ENCODE measurements around the gene LSM7. TPM values are rescaled to one million over a fixed set of nuclear protein-coding genes. Genes with fewer than 3 reads are reported as not detected.

LSM7 gene
- total RNA-seq, 1 donor from 2014 or later: 183 TPM

DNA sequence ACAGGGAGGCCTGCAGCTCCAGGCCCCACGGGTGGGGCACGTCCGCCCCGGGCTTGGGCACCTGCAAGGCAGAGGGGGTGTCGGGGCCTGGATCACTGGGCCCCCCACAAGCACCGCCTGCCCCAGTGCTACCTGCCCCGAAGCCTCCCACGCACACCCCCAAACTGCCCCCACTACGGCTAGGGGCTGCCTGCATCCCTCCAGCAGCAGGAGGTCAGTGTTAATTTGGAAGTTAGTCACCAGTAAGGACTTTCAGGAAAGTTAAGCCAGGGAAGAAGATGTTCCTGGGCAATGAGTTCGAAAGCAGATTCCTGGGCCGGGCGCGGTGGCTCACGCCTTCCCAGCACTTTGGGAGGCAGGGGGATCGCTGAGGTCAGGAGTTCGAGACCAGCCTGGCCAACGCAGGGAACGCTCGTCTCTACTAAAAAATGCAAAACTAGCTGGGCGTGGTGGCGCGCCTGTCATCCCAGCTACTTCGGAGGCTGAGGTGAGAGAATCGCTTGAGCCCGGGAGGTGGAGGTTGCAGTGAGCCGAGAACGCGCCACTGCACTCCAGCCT, 51.9 kb downstream of the LSM7 start:
- Mint-ChIP-seq H3K36me3 (peaks cover 3% of the 10 kb centered on the region), H3K4me1 (peaks cover 24% of the 10 kb centered on the region), H3K27ac (peak overlapping the region; percentile 63), H3K9me3 (no peaks in the 10 kb centered on the region), H3K27me3 (ENCODE audit: insufficient read depth, low read depth) (peaks cover 6% of the 10 kb centered on the region), H3K4me3 (no peak overlapping the region)
- peaks cover 21% of the 10 kb centered on the region for H3F3A ChIP-seq (ENCODE audit: low read depth)
- H3K27me3 ChIP-seq: peaks cover 1% of the 10 kb centered on the region
- no peak overlapping the region for H3K27ac ChIP-seq
- H3K4me3 ChIP-seq: no peak overlapping the region
- no peak for TF ChIP-seq EZH2phosphoT487 (IDR thresholded peaks at IDR 0.05)
- TF ChIP-seq EZH2 (IDR thresholded peaks at IDR 0.05): no peak
- TF ChIP-seq, protein P1, sequence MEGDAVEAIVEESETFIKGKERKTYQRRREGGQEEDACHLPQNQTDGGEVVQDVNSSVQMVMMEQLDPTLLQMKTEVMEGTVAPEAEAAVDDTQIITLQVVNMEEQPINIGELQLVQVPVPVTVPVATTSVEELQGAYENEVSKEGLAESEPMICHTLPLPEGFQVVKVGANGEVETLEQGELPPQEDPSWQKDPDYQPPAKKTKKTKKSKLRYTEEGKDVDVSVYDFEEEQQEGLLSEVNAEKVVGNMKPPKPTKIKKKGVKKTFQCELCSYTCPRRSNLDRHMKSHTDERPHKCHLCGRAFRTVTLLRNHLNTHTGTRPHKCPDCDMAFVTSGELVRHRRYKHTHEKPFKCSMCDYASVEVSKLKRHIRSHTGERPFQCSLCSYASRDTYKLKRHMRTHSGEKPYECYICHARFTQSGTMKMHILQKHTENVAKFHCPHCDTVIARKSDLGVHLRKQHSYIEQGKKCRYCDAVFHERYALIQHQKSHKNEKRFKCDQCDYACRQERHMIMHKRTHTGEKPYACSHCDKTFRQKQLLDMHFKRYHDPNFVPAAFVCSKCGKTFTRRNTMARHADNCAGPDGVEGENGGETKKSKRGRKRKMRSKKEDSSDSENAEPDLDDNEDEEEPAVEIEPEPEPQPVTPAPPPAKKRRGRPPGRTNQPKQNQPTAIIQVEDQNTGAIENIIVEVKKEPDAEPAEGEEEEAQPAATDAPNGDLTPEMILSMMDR (IDR thresholded peaks at IDR 0.05): no peak
- H3K36me3 ChIP-seq: no peaks in the 10 kb centered on the region
- no peak for DNase-seq (ENCODE audit: low spot score)
- H3K79me2 ChIP-seq (ENCODE audit: low read depth): peaks cover 28% of the 10 kb centered on the region
- H2AFZ ChIP-seq (replicated peaks): no peak overlapping the region
- peaks cover 13% of the 10 kb centered on the region for H3K4me1 ChIP-seq
- peaks cover 38% of the 10 kb centered on the region for H4K20me1 ChIP-seq (ENCODE audit: low read depth)
- no peaks in the 10 kb centered on the region for H3K9me3 ChIP-seq (ENCODE audit: low read depth)
- no peak overlapping the region for H3K9ac ChIP-seq
- H3K4me2 ChIP-seq: no peak overlapping the region

DNA sequence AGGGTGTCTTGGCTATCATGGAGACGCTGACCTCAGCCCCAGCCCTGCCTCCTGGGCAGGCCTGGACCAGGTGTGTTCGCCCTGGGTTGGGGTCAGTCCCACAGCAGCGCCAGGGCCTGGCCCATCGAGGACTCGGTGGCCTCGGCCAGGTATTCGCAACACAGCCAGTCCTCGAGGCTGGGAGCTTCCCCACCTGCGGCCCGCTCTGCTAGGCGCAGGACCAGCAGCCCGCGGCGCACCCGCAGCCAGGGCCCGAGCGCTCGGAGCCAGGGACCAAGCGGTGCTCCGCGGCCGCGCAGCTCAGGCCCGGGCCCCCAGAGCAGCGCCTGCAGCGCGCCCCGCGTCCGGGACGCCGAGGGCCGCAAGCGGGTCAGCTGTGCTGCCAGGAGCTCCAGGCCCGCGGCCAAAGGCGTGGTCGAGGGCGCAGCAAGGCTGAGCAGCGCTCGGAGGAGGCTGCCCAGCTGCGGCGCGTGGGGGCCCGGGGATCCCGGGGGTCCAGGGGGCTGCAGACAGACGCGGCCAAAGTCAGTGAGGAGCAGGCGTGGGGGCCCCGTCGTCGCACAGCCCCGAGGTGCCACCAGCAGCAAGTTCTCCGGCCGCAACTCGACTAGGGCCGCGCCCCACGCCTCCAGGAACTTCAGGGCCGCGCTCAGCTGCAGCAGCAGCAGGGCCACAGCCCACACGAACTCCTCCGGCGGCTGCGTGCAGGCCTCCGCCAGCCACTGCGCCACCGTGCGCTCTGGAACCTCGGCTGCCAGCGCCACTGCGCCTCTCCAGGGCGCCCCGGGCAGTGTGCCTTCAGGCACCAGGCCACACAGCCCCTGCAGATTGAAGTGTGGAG, 52.6 kb downstream of the LSM7 start:
- no peak overlapping the region for H3K27ac Mint-ChIP-seq
- no peak for TF ChIP-seq EZH2 (IDR thresholded peaks at IDR 0.05)
- TF ChIP-seq EZH2phosphoT487 (IDR thresholded peaks at IDR 0.05): no peak
- TF ChIP-seq, protein P1 (IDR thresholded peaks at IDR 0.05): no peak
- no peak overlapping the region for H3K4me2 ChIP-seq
- no peak for DNase-seq (ENCODE audit: low spot score)
- no peaks in the 10 kb centered on the region for H3K9me3 ChIP-seq (ENCODE audit: low read depth)
- peaks cover 17% of the 10 kb centered on the region for H3K4me1 ChIP-seq
- no peaks in the 10 kb centered on the region for H3K27me3 ChIP-seq
- H3F3A ChIP-seq (ENCODE audit: low read depth): peaks cover 26% of the 10 kb centered on the region
- peaks cover 35% of the 10 kb centered on the region for H3K79me2 ChIP-seq (ENCODE audit: low read depth)
- H3K4me3 Mint-ChIP-seq: no peak overlapping the region
- no peak overlapping the region for H2AFZ ChIP-seq (replicated peaks)
- H3K27me3 Mint-ChIP-seq (ENCODE audit: insufficient read depth, low read depth): peaks cover 6% of the 10 kb centered on the region
- H3K27ac ChIP-seq: no peak overlapping the region
- H3K36me3 Mint-ChIP-seq: peaks cover 5% of the 10 kb centered on the region
- no peaks in the 10 kb centered on the region for H3K36me3 ChIP-seq
- peaks cover 45% of the 10 kb centered on the region for H4K20me1 ChIP-seq (ENCODE audit: low read depth)
- H3K9ac ChIP-seq: no peak overlapping the region
- peaks cover 27% of the 10 kb centered on the region for H3K4me1 Mint-ChIP-seq
- H3K9me3 Mint-ChIP-seq: no peaks in the 10 kb centered on the region
- no peak overlapping the region for H3K4me3 ChIP-seq

DNA sequence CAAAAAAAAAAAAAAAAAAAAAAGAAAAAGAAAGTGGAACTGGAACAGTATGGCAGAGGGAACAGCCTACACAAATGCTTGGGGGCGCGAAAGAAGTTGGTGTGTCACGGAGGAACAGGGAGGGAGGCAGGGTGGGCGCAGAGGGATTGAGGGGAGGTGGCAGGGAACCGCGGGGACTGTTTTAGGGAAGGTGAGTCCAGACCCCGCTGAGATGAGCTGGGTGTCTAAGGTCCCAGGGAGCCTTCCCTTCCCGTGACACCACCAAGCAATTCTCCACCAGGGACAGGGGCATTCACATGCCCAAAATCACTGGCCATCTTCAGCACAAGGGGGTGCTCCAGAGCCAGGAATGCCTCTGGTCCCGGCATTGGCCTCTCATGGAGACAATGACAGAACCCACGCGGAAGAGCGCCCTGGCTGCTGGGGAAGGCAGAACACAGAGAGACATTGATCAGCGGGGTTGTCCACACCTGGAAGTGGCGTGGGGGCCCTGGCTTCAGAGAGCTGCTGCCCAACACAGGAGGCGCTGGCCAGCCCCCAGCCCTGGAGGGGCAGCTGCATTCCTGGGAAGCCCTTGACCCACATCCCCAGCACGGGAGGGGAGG, 53.4 kb downstream of the LSM7 start:
- H3K4me2 ChIP-seq: no peak overlapping the region
- H3K4me1 ChIP-seq: peaks cover 17% of the 10 kb centered on the region
- H3K4me3 Mint-ChIP-seq: no peak overlapping the region
- no peaks in the 10 kb centered on the region for H3K9me3 Mint-ChIP-seq
- H3K27me3 ChIP-seq: no peaks in the 10 kb centered on the region
- peaks cover 26% of the 10 kb centered on the region for H3F3A ChIP-seq (ENCODE audit: low read depth)
- no peaks in the 10 kb centered on the region for H3K9me3 ChIP-seq (ENCODE audit: low read depth)
- TF ChIP-seq, protein P1 (IDR thresholded peaks at IDR 0.05): peak; percentile 66
- TF ChIP-seq EZH2phosphoT487 (IDR thresholded peaks at IDR 0.05) (no peak), EZH2 (IDR thresholded peaks at IDR 0.05) (no peak)
- H3K27me3 Mint-ChIP-seq (ENCODE audit: insufficient read depth, low read depth): peaks cover 6% of the 10 kb centered on the region
- H2AFZ ChIP-seq (replicated peaks): no peak overlapping the region
- no peak overlapping the region for H3K27ac Mint-ChIP-seq
- H3K27ac ChIP-seq: no peak overlapping the region
- H3K36me3 ChIP-seq: no peaks in the 10 kb centered on the region
- H3K4me1 Mint-ChIP-seq: peaks cover 27% of the 10 kb centered on the region
- H3K36me3 Mint-ChIP-seq: peaks cover 5% of the 10 kb centered on the region
- peaks cover 53% of the 10 kb centered on the region for H4K20me1 ChIP-seq (ENCODE audit: low read depth)
- DNase-seq (ENCODE audit: low spot score): peak; percentile 85
- H3K4me3 ChIP-seq: no peak overlapping the region
- H3K79me2 ChIP-seq (ENCODE audit: low read depth): peaks cover 43% of the 10 kb centered on the region
- no peak overlapping the region for H3K9ac ChIP-seq
